GM12891 (cell line): Measurements from ENCODE around the gene SLC25A40.
"Not testable (repeated sequence)": the region's sequence is repeated elsewhere in the genome, so short reads cannot be mapped to it uniquely, and the experiment has no call there.

ENCODE experiments used
- PAX5 ChIP-seq: IDR thresholded peaks from 2 replicates; pipeline ENCODE4 v1.6.1; 2011; ENCODE audit warnings: low read length, moderate library complexity, mild to moderate bottlenecking; ENCODE audit not compliant: insufficient read depth, severe bottlenecking
- POLR2A ChIP-seq: IDR thresholded peaks from 2 replicates; pipeline ENCODE4 v1.6.1; 2011; ENCODE audit warnings: low read depth, low read length, control low read depth
- POLR2AphosphoS5 ChIP-seq: IDR thresholded peaks from 2 replicates; pipeline ENCODE4 v1.6.1; 2011; ENCODE audit warnings: low read depth, low read length, control low read depth
- POU2F2 ChIP-seq: IDR thresholded peaks from 2 replicates; pipeline ENCODE4 v1.6.1; 2011; ENCODE audit warnings: low read depth, mild to moderate bottlenecking, control low read depth, low read length, moderate library complexity
- SPI1 ChIP-seq: IDR thresholded peaks from 2 replicates; pipeline ENCODE4 v1.6.1; 2011; ENCODE audit warnings: low read depth, low read length, control low read depth
- TAF1 ChIP-seq: IDR thresholded peaks from 2 replicates; pipeline ENCODE4 v1.6.1; 2011; ENCODE audit warnings: low read depth, low read length, control low read depth

GRCh38 chr7:87873328-87873727 is 2.8 kb downstream of the SLC25A40 start:
- TF ChIP-seq POLR2AphosphoS5, POLR2A, TAF1, PAX5, SPI1, POU2F2: not testable (repeated sequence)
